HG02610 (cell line): Measurements from ENCODE around the gene DNAJC5G.

Experiments used
- ATAC-seq: cut with Tn5 transposase; IDR thresholded peaks from one replicate; pipeline ENCODE4 v1.9.1; 2021; ENCODE audit warnings: mild to moderate bottlenecking, moderate library complexity; ENCODE audit not compliant: unreplicated experiment

DNAJC5G gene

GRCh38 chr2:27275211-27276150 is at the start of gene DNAJC5G:
Gene DNAJC5G, plus strand, starts transcription at chr2:27275433. Its CDS starts 1,296 bp downstream, at chr2:27276729.
- no peak for ATAC-seq

- no peak for ATAC-seq
Measured at GRCh38 chr2:27225526-27225925, 49.7 kb upstream of the DNAJC5G start.

GRCh38 chr2:27227501-27227900 is 47.7 kb upstream of the DNAJC5G start:
- no peak for ATAC-seq

- ATAC-seq: no peak
Measured at GRCh38 chr2:27231921-27232320, 43.3 kb upstream of the DNAJC5G start.

- ATAC-seq: no peak
Measured at GRCh38 chr2:27233341-27233740, 41.9 kb upstream of the DNAJC5G start.

- no peak for ATAC-seq
Measured at GRCh38 chr2:27236136-27236535, 39.1 kb upstream of the DNAJC5G start.

GRCh38 chr2:27236626-27237025 is 38.6 kb upstream of the DNAJC5G start:
- ATAC-seq: no peak

- no peak for ATAC-seq
Measured at GRCh38 chr2:27237341-27237945, 37.8 kb upstream of the DNAJC5G start.

- ATAC-seq: no peak
Measured at GRCh38 chr2:27238976-27239375, 36.3 kb upstream of the DNAJC5G start.

- no peak for ATAC-seq
Measured at GRCh38 chr2:27240406-27240805, 34.8 kb upstream of the DNAJC5G start.

- no peak for ATAC-seq
Measured at GRCh38 chr2:27241761-27242613, 33.2 kb upstream of the DNAJC5G start.

- no peak for ATAC-seq
Measured at GRCh38 chr2:27242614-27242951, 32.6 kb upstream of the DNAJC5G start.

- no peak for ATAC-seq
Measured at GRCh38 chr2:27243391-27244130, 31.7 kb upstream of the DNAJC5G start.

GRCh38 chr2:27245116-27245515 is 30.1 kb upstream of the DNAJC5G start:
- no peak for ATAC-seq

GRCh38 chr2:27245626-27246025 is 29.6 kb upstream of the DNAJC5G start:
- no peak for ATAC-seq

- ATAC-seq: no peak
Measured at GRCh38 chr2:27247893-27248292, 27.3 kb upstream of the DNAJC5G start.

GRCh38 chr2:27249159-27249890 is 25.9 kb upstream of the DNAJC5G start:
- no peak for ATAC-seq

- ATAC-seq: peak; percentile 45
Measured at GRCh38 chr2:27249891-27250651, 25.2 kb upstream of the DNAJC5G start.

- ATAC-seq: no peak
Measured at GRCh38 chr2:27250652-27251379, 24.4 kb upstream of the DNAJC5G start.
